Suppressor macrophage treated with lipopolysaccharide for 1 hour (primary cell): Measurements from ENCODE around the gene TEX264.

Experiments used
- DNase-seq, 3 donors: peaks; one replicate each; pipeline ENCODE4 v3.0.0-alpha.2; 2020 to 2022

Gene TEX264

DNA sequence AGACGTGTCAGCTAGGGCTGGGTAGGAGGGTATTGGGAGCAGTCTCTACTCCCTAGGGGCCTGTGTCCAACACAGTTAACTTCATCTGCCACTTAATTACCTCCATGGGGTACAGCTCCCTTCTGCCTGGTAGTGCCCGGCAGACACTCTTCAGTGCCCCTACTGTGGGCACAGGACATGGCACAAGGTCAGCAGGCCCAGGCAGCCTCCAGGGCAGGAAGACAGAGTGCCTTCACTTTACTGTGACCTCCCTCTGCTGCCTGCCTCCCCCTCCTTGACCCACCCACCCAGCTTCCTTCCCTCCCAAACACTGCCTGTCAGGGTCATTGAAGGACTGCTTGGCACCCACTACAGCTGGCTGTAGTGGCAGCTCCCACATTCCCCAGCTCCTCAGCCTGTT is 29.4 kb downstream of the TEX264 start:
- no peak for DNase-seq

DNA sequence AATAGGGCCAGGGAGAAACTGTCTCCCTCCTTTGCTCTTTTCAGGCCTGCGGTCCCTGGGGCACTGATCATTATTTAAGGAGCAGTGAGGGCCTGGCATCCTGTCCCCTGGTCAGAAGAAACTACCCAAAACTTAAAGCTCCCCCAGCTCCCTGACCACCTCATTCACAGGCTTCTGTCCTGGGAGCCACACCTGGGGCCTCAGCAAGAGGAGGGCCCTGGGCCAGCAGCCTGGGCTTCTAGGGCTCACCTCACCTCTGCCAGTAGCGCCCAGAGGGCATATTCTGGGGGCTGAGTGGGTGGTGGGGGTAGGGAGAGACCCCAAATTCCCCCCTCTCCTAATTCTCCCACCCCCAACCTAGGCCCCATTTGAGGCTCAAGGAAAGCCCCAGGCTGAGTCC is 31.1 kb downstream of the TEX264 start:
- no peak for DNase-seq

DNA sequence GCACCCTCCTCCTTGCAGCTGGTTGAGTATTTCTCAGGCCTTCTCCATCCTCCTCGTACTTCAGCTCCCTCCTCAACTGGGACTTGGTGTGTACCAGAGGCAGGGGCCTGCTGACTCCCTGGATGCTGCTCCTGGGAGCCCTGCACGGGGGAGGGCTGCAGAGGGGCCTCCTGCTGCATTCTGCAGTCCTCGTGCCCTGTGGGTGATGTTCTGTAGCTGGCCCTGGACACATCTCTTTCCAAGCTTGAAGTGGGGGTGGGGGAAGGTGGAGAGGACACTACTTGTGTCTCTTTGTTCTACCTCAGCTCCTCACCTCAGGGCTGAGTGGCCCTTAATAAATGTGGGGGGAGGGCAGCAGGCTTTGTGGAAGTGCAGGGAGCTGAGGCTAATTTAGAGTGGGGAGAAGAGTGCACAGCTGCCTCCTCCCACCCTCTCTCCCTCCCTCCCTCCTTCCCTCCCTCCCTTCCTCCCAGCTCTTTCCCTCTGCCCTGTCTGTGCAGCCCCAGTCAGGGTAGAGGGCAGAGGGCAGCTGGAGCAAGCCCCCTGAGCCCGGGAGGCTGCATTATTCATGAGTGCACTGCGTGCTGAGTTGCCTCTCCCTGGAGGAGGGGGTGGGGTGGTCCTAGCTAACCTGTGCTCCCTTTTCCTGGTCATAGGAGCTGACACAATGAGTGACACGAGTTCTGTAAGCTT is 32.2 kb downstream of the TEX264 start:
- DNase-seq = no peak

DNA sequence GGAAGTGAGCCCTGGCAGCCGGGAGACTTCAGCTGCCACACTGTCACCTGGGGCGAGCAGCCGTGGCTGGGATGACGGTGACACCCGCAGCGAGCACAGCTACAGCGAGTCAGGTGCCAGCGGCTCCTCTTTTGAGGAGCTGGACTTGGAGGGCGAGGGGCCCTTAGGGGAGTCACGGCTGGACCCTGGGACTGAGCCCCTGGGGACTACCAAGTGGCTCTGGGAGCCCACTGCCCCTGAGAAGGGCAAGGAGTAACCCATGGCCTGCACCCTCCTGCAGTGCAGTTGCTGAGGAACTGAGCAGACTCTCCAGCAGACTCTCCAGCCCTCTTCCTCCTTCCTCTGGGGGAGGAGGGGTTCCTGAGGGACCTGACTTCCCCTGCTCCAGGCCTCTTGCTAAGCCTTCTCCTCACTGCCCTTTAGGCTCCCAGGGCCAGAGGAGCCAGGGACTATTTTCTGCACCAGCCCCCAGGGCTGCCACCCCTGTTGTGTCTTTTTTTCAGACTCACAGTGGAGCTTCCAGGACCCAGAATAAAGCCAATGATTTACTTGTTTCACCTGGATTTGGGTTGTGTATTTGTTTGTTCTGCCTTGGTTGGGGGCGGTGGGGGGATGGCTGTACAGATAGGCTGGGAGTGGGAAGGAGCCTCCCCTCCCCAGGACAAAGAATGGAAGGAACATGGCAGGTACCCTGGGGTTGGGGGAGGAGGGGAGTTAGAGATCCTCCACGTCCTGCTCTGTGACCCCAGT is 32.9 kb downstream of the TEX264 start:
- DNase-seq = peak in 1 of 3 donors; percentile 17

DNA sequence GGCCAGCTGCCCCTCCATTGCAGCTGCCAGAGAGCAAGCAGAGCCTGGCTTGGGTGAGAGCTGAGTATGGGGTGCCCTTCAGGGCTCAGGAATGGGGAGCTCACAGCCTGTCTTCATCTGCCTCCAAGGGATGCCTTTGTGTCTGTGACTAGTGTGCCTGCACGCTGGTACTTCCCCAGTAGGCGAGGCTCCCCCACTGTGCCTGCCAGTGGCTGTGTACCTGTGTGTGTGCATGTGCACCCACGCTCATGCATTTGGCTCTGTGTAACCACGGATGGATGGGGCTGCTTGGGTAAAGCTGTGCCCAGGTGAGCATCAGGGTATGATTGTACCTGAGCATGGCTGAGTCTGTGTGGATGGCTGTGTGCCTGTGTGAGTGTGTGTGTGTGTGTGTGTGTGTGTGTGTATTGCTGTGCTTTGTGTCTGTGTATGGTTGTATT is 33.5 kb downstream of the TEX264 start:
- DNase-seq = no peak

DNA sequence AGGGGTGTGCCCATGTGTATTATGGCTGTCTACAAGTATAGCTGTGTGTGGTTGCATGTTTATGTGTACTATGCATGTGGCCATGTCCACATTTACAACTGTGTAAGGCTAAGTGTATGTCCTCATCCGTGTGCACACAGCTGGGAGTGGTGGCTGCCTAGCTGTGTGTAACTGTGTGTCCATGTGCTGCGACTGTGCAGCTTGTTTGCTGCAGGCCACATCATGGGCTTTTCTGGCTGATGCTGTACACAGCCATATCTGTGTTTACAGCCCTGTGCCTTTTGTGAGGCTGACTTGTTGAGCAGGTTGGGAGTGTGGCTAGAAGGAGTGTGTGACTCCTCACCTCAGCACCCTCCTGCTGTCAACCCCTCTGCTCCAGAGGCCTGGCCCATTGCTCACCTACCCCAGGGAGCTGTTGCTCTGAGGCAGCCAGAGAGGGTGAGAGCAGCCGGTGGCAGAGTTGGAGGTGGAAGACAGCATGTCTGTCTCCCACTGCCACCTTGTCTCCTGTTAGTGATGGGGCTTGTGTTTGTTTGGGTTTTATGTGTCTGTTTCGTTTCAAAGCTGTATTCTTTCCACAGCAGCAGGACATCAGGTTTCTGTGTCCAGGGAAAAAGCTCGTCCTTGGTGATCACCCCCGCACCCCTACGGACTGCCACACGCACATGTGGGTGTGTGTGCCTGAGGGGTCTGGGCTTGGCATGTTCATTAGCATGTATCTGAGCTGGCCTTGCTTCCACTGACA is 34.4 kb downstream of the TEX264 start:
- no peak for DNase-seq

DNA sequence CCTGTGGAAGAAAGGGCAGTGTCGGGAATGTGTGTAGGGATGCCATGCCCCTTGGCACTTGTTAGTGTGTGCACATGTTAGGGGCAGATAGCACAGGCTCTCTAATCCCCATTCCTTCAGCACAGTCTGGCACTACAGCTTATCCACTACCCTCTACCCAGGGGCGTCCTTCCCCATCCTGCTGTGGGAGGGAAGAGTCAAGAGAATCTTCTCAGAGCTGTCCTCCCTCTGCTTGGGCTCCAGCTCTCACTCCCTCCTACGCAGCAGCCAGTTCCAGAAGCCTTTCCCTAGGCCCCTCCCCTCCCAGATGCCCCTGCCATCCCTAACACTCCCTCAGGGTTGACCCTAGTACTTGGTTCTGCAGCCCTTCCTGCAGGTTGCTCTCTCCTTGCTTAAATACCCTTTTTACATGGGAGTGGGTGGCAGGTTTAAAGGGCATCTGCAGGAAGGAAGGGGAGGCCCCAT is 35.0 kb downstream of the TEX264 start:
- no peak for DNase-seq

DNA sequence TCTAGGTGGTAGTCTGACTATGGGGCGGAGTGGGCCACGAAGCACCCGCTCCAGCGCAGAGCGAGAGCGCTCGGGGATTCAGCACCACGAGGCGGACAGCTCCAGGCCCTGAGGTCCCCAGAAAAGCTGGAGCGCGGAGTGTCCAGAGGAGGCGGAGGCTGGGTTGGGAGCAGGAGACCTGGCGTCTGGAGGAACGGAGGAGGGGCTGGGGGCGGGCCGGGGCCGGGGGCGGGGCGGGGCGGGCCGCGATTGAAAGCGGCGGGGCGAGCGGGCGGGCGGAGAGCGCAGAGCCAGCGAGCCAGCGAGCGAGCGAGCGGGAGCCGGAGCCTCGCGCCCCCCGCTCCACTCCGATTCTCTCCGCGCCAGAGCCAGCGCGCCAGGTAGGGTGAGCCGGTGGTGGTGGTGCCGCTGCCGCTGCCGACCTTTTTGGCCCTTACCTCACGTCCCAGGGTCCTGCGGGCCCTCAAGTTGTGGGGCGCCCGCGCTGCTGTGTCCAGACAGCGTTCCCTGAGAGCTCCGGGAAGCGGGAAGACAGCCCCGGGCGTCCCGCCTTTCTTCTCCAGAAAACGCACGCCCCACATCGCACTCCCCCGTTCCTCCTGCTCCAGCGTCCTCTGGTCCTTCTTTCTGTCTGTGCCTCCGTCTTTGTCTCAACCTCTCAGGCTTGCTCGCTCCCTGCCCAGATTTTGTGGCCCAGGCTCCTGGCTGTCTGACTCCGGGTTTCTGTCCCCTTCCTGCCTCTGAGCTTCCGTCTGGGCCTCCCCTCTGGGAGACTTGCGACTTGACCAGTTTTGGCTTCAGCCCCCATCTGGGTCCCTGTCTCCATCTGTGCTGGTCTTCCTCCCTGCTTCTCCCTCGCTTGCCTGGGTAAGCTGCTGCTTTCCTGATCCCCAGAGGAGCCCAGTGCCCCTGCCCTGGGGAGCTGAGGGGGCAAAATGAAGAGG is 36.0 kb downstream of the TEX264 start, which contains the start of gene GRM2:
Gene GRM2, plus strand, starts transcription at position 281 of the 944 bp plus-strand sequence. CDS start 1,916 bp downstream, outside the sequence.
- DNase-seq = peak; percentile 40 to 67 (median 47)

DNA sequence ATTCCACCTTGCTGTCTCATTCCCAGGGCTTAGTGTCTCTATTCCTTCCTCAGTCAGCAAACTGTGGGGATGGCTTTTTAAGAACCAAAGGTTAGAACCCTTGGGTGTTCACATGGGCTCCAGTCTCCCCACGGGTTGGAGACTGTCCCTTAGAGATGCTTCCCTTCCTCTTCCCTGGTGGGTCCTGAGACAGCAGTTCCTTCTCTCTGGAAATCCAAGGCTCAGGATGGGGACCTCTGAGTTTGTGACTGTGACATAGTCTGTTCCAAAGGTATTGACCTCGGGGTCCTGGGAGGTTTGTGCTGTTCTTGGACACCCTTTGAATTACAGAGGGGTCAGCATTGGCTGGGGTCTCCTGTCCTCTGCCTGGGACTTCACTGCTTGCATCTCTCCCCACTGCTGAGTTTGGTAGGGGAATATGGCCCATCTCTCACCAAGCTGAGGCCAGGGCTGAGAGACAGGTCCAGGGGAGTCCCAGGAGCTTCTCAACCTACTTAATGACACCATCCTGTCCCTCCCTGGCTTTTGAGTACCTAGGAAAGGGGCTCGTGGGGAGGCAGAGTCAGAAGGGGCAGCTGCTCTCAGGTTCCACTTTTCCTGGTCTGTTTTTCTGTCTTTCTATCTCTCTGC is 37.3 kb downstream of the TEX264 start:
- no peak for DNase-seq

DNA sequence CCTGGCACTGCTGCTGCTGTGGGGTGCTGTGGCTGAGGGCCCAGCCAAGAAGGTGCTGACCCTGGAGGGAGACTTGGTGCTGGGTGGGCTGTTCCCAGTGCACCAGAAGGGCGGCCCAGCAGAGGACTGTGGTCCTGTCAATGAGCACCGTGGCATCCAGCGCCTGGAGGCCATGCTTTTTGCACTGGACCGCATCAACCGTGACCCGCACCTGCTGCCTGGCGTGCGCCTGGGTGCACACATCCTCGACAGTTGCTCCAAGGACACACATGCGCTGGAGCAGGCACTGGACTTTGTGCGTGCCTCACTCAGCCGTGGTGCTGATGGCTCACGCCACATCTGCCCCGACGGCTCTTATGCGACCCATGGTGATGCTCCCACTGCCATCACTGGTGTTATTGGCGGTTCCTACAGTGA is 38.0 kb downstream of the TEX264 start:
- DNase-seq = no peak

DNA sequence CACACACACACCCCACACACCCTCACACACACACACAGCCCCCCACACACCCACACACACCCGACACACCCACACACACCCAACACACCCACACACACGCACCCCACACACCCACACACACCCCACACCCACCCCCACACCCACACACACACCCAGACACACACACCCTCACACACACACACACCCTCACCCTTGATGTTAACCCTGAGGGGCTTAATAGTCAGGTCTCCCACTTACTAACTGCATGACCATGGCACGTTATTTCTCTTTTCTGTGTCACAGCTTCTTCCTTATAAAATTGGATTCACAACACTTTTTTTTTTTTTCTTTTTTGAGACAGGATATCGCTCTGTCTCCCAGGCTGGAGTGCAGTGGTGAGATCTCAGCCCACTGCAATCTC is 38.6 kb downstream of the TEX264 start:
- DNase-seq = peak in 1 of 3 donors; percentile 18

DNA sequence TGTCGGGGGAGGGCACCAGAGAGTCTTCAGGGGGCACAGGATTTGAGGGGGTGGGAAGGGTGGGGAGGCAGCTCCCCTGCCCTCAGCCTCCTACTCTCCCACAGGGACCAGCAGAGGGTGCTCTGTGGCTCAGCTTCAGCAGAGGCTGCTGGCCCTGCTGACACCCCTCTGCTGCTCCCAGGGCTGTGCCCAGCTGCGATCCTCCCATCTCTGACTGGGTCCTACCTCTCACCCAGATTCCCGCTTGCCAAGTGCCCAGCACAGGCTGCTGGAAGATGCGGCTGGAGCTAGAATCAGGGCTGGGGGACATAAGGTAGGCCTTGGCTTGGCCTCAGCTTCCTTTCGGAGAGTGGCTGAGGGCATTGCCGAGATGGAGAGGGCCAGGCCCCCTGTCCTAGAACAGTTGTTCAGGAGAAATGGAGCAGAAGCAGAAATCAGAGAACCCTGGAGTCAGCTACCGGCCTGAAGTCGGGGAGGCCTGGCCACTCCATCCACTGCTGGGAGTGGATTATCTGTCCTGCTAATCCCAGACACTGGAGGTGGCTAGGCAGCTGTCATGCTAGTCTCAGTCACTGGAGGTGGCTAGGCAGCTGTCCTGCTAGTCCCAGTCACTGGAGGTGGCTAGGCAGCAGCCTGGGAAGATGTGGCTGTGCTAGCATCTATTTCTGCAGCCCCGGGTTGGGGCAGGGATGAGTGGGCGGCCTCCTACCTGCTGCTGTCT is 39.7 kb downstream of the TEX264 start:
- no peak for DNase-seq

DNA sequence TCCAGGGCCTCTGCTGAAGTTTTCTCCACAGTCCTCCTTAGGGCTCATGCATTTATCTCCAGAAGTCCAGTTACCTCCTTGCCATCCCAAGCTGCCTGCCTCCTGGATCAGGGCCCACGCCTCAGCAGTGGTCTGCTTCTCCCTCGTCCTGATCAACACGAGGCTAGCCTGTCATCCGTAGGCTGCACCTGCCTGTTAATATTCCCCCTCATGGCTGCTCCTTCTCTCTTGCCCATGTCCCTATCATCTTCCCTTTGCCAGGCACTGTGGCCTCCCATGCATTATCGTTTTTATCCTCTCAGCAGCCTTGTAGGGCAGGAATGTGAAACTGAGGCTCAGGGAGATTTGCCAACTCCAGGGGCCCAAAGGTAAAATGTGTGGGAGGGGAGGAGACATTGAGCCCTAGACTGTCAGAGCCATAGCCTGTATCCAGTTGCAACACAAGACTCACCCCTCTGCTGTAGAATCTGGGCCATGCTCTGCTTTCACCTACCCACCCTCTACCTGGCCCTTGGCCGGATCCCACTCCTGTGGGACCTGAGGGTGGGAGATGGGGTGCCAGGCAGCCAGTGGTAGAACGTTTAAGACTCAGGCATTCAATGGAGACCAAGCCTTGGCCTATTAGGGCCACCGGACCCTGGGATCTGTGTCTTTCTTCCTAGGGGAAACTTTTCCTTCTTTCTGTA is 40.4 kb downstream of the TEX264 start:
- no peak for DNase-seq

DNA sequence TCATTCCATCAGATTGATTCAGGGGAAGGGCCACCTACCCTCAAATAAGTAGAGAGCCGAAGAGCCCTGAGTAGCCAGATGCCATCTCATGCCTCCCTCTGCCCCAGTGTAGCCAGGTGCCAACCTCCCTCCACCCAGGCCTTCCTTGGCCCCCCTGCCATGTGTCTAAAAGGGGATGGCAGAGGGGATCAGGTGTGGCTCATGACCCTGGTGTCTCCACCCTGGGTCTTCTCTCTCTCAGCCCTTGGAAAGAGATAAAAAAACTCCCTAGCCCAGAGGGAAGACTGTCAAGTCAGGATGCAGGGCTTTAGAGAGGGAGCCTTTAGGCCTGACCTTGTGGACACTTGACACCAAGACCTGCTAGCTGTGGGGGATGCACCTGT is 41.0 kb downstream of the TEX264 start:
- no peak for DNase-seq

DNA sequence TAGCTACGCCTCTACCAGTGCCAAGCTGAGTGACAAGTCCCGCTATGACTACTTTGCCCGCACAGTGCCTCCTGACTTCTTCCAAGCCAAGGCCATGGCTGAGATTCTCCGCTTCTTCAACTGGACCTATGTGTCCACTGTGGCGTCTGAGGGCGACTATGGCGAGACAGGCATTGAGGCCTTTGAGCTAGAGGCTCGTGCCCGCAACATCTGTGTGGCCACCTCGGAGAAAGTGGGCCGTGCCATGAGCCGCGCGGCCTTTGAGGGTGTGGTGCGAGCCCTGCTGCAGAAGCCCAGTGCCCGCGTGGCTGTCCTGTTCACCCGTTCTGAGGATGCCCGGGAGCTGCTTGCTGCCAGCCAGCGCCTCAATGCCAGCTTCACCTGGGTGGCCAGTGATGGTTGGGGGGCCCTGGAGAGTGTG is 41.5 kb downstream of the TEX264 start:
- DNase-seq = no peak

DNA sequence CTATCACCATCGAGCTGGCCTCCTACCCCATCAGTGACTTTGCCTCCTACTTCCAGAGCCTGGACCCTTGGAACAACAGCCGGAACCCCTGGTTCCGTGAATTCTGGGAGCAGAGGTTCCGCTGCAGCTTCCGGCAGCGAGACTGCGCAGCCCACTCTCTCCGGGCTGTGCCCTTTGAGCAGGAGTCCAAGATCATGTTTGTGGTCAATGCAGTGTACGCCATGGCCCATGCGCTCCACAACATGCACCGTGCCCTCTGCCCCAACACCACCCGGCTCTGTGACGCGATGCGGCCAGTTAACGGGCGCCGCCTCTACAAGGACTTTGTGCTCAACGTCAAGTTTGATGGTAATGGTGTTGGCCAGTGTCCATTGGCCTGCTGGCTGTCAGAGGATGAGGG is 41.9 kb downstream of the TEX264 start:
- DNase-seq = no peak

DNA sequence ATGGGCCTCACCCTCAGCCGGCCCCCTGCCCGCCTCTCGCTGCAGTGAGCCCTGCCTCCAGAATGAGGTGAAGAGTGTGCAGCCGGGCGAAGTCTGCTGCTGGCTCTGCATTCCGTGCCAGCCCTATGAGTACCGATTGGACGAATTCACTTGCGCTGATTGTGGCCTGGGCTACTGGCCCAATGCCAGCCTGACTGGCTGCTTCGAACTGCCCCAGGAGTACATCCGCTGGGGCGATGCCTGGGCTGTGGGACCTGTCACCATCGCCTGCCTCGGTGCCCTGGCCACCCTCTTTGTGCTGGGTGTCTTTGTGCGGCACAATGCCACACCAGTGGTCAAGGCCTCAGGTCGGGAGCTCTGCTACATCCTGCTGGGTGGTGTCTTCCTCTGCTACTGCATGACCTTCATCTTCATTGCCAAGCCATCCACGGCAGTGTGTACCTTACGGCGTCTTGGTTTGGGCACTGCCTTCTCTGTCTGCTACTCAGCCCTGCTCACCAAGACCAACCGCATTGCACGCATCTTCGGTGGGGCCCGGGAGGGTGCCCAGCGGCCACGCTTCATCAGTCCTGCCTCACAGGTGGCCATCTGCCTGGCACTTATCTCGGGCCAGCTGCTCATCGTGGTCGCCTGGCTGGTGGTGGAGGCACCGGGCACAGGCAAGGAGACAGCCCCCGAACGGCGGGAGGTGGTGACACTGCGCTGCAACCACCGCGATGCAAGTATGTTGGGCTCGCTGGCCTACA is 44.4 kb downstream of the TEX264 start:
- no peak for DNase-seq

DNA sequence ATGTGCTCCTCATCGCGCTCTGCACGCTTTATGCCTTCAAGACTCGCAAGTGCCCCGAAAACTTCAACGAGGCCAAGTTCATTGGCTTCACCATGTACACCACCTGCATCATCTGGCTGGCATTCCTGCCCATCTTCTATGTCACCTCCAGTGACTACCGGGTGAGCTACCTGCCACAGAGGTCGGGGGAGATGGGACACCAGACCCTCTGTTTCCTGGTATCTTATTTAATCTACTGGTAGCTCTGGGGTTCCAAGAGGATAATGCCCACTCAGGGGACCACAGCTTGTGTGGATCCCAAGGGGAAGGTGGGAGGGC is 44.9 kb downstream of the TEX264 start:
- no peak for DNase-seq

DNA sequence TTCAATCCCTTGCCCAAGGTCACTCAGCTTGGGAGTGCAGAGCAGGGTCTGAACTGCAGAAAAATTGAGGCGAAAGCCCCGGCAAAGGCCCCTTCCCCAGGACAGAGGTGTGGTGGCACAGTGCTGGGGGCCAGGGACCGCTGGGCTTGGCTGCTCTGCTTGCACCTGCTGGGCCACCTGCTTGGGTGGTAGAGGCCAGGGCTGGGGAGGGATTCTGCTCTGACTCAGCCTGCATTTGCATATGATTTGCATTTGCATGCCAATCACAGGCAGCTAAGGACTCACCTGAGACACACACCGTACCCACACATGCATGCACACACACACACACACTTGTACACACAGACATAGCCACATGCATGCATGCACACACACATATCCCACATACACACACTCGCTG is 45.8 kb downstream of the TEX264 start:
- DNase-seq = no peak

DNA sequence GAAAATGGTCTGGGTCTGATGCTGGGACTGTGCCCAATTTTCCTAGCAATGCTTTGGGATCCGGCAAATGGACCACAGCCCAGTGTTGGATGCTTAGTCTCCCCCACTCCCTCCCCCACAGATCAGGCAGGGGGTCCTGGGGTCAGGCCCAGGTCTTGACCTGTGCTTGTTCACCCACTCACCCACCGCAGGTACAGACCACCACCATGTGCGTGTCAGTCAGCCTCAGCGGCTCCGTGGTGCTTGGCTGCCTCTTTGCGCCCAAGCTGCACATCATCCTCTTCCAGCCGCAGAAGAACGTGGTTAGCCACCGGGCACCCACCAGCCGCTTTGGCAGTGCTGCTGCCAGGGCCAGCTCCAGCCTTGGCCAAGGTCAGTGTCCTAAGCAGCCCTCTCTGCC is 46.4 kb downstream of the TEX264 start:
- no peak for DNase-seq
